Bronchial epithelial cell (primary cell): ENCODE data around the gene EEF2. TPM values are rescaled to one million over a fixed set of nuclear protein-coding genes. Genes with fewer than 3 reads are reported as not detected.

Source experiments
- DNase-seq: peaks from one replicate; pipeline ENCODE4 v3.0.0-alpha.2; 2010; ENCODE audit warnings: low read depth
- FAIRE-seq: peaks from 2 replicates; lab custom pipeline; 2011; peaks lifted over from hg19 to GRCh38; lab: Jason Lieb, UNC
- H3K27me3 ChIP-seq: 2 replicates; pipeline ENCODE4 v1.5.1; 2011; ENCODE audit warnings: low read length; ENCODE audit not compliant: control insufficient read depth, insufficient read depth
- H3K36me3 ChIP-seq: 2 replicates; pipeline ENCODE4 v1.5.1; 2011; ENCODE audit warnings: low read length; ENCODE audit not compliant: control insufficient read depth, insufficient read depth
- H3K4me3 ChIP-seq: 2 replicates; pipeline ENCODE4 v1.5.1; 2011; ENCODE audit warnings: mild to moderate bottlenecking, low read depth, low read length, control low read depth
- CTCF ChIP-seq: IDR thresholded peaks from 2 replicates; pipeline ENCODE4 v1.5.1; 2011; ENCODE audit warnings: mild to moderate bottlenecking, moderate library complexity, low read length, control low read depth, inconsistent platforms; ENCODE audit not compliant: insufficient read depth, severe bottlenecking
- total RNA-seq: library from RNA; depleted of rRNA; stranded (reverse); fragments of >200 nt; gene quantifications from 2 replicates; pipeline ENCODE4 v1.2.1, GENCODE V29; 2014

EEF2 gene
- total RNA-seq, 1 donor from 2014 or later, result 4,680 TPM

- no peak for TF ChIP-seq CTCF
- DNase-seq (no peak), FAIRE-seq (no peak)
- Histone ChIP-seq H3K36me3 (peaks cover 87% of the 10 kb centered on the region), H3K4me3 (no peak overlapping the region), H3K27me3 (no peaks in the 10 kb centered on the region)
Observed at GRCh38 chr19:3979674-3980352, 5.5 kb downstream of the EEF2 start.

- DNase-seq (no peak), FAIRE-seq (no peak)
- H3K36me3 ChIP-seq, result peaks cover 84% of the 10 kb centered on the region
- TF ChIP-seq CTCF, result no peak
- H3K27me3 ChIP-seq, result no peaks in the 10 kb centered on the region
- no peak overlapping the region for H3K4me3 ChIP-seq
Observed at GRCh38 chr19:3979289-3979673, 6.0 kb downstream of the EEF2 start.

GRCh38 chr19:3978145-3978544 is 7.1 kb downstream of the EEF2 start:
- peaks cover 73% of the 10 kb centered on the region for H3K36me3 ChIP-seq

GRCh38 chr19:3977242-3978143 is 7.8 kb downstream of the EEF2 start:
- Histone ChIP-seq H3K36me3 (peaks cover 66% of the 10 kb centered on the region), H3K4me3 (no peak overlapping the region), H3K27me3 (no peaks in the 10 kb centered on the region)
- no peak for DNase-seq
- peak; percentile 20 for TF ChIP-seq CTCF
- no peak for FAIRE-seq

More at GRCh38 chr19:3978145-3978544, 7.1 kb downstream of the EEF2 start:
- DNase-seq, result no peak
- H3K27me3 ChIP-seq, result no peaks in the 10 kb centered on the region
- no peak overlapping the region for H3K4me3 ChIP-seq
- FAIRE-seq, result no peak
- TF ChIP-seq CTCF, result no peak

- TF ChIP-seq CTCF, result no peak
- H3K27me3 ChIP-seq, result no peaks in the 10 kb centered on the region
- peaks cover 58% of the 10 kb centered on the region for H3K36me3 ChIP-seq
- FAIRE-seq (no peak), DNase-seq (no peak)
- no peak overlapping the region for H3K4me3 ChIP-seq
Observed at GRCh38 chr19:3976495-3977241, 8.6 kb downstream of the EEF2 start.
